ENCODE data around the gene PRKAR2B.

The PRKAR2B gene

GRCh38 chr7:107072133-107072532 lies 27.6 kb downstream of the PRKAR2B start:
- Histone ChIP-seq H3K9me3 (ENCODE audit: low read length) (no peaks in the 10 kb centered on the region), H3K9ac (ENCODE audit: low read length) (no peak overlapping the region), H3K4me1 (ENCODE audit: insufficient read depth, low read length) (no peaks in the 10 kb centered on the region), H3K4me3 (ENCODE audit: low read depth in 1 of 2, low read length in 2 of 2) (no peak overlapping the region), H3K27ac (ENCODE audit: low read depth, low read length) (no peak overlapping the region), H3K27me3 (ENCODE audit: control insufficient read depth in 1 of 2, insufficient read depth in 2 of 2, low read length in 2 of 2) (no peaks in the 10 kb centered on the region), H3K36me3 (ENCODE audit: insufficient read depth, low read length) (no peaks in the 10 kb centered on the region)

- Histone ChIP-seq H3K4me3 (ENCODE audit: low read depth in 1 of 2, low read length in 2 of 2) (no peak overlapping the region), H3K9me3 (ENCODE audit: low read length) (no peaks in the 10 kb centered on the region), H3K27me3 (ENCODE audit: control insufficient read depth in 1 of 2, insufficient read depth in 2 of 2, low read length in 2 of 2) (no peaks in the 10 kb centered on the region), H3K27ac (ENCODE audit: low read depth, low read length) (no peak overlapping the region), H3K4me1 (ENCODE audit: insufficient read depth, low read length) (no peaks in the 10 kb centered on the region), H3K9ac (ENCODE audit: low read length) (no peak overlapping the region), H3K36me3 (ENCODE audit: insufficient read depth, low read length) (no peaks in the 10 kb centered on the region)
Measured at GRCh38 chr7:107075863-107076574, 31.5 kb downstream of the PRKAR2B start.

- Histone ChIP-seq H3K4me3 (ENCODE audit: low read depth in 1 of 2, low read length in 2 of 2) (no peak overlapping the region), H3K27me3 (ENCODE audit: control insufficient read depth in 1 of 2, insufficient read depth in 2 of 2, low read length in 2 of 2) (no peaks in the 10 kb centered on the region), H3K9ac (ENCODE audit: low read length) (no peak overlapping the region), H3K36me3 (ENCODE audit: insufficient read depth, low read length) (no peaks in the 10 kb centered on the region), H3K27ac (ENCODE audit: low read depth, low read length) (no peak overlapping the region), H3K9me3 (ENCODE audit: low read length) (no peaks in the 10 kb centered on the region), H3K4me1 (ENCODE audit: insufficient read depth, low read length) (no peaks in the 10 kb centered on the region)
Measured at GRCh38 chr7:107076781-107077698, 32.5 kb downstream of the PRKAR2B start.

GRCh38 chr7:107077699-107078516 lies 33.4 kb downstream of the PRKAR2B start:
- H3K27me3 ChIP-seq (ENCODE audit: control insufficient read depth in 1 of 2, insufficient read depth in 2 of 2, low read length in 2 of 2), result no peaks in the 10 kb centered on the region
- H3K9ac ChIP-seq (ENCODE audit: low read length), result no peak overlapping the region
- H3K4me3 ChIP-seq (ENCODE audit: low read depth in 1 of 2, low read length in 2 of 2), result no peak overlapping the region
- no peaks in the 10 kb centered on the region for H3K36me3 ChIP-seq (ENCODE audit: insufficient read depth, low read length)
- H3K4me1 ChIP-seq (ENCODE audit: insufficient read depth, low read length), result no peaks in the 10 kb centered on the region
- no peaks in the 10 kb centered on the region for H3K9me3 ChIP-seq (ENCODE audit: low read length)
- no peak overlapping the region for H3K27ac ChIP-seq (ENCODE audit: low read depth, low read length)

GRCh38 chr7:107078517-107078966 lies 34.0 kb downstream of the PRKAR2B start:
- H3K4me1 ChIP-seq (ENCODE audit: insufficient read depth, low read length), result no peaks in the 10 kb centered on the region
- H3K9me3 ChIP-seq (ENCODE audit: low read length), result no peaks in the 10 kb centered on the region
- no peak overlapping the region for H3K4me3 ChIP-seq (ENCODE audit: low read depth in 1 of 2, low read length in 2 of 2)
- no peaks in the 10 kb centered on the region for H3K36me3 ChIP-seq (ENCODE audit: insufficient read depth, low read length)
- no peaks in the 10 kb centered on the region for H3K27me3 ChIP-seq (ENCODE audit: control insufficient read depth in 1 of 2, insufficient read depth in 2 of 2, low read length in 2 of 2)
- no peak overlapping the region for H3K9ac ChIP-seq (ENCODE audit: low read length)
- no peak overlapping the region for H3K27ac ChIP-seq (ENCODE audit: low read depth, low read length)

GRCh38 chr7:107079212-107079940 lies 34.9 kb downstream of the PRKAR2B start:
- Histone ChIP-seq H3K4me3 (ENCODE audit: low read depth in 1 of 2, low read length in 2 of 2) (no peak overlapping the region), H3K9me3 (ENCODE audit: low read length) (no peaks in the 10 kb centered on the region), H3K27me3 (ENCODE audit: control insufficient read depth in 1 of 2, insufficient read depth in 2 of 2, low read length in 2 of 2) (no peaks in the 10 kb centered on the region), H3K36me3 (ENCODE audit: insufficient read depth, low read length) (no peaks in the 10 kb centered on the region), H3K9ac (ENCODE audit: low read length) (no peak overlapping the region), H3K27ac (ENCODE audit: low read depth, low read length) (no peak overlapping the region), H3K4me1 (ENCODE audit: insufficient read depth, low read length) (no peaks in the 10 kb centered on the region)

GRCh38 chr7:107080099-107080505 lies 35.6 kb downstream of the PRKAR2B start:
- H3K4me1 ChIP-seq (ENCODE audit: insufficient read depth, low read length), result no peaks in the 10 kb centered on the region
- no peaks in the 10 kb centered on the region for H3K27me3 ChIP-seq (ENCODE audit: control insufficient read depth in 1 of 2, insufficient read depth in 2 of 2, low read length in 2 of 2)
- H3K9ac ChIP-seq (ENCODE audit: low read length), result no peak overlapping the region
- no peaks in the 10 kb centered on the region for H3K36me3 ChIP-seq (ENCODE audit: insufficient read depth, low read length)
- no peak overlapping the region for H3K27ac ChIP-seq (ENCODE audit: low read depth, low read length)
- H3K4me3 ChIP-seq (ENCODE audit: low read depth in 1 of 2, low read length in 2 of 2), result no peak overlapping the region
- H3K9me3 ChIP-seq (ENCODE audit: low read length), result no peaks in the 10 kb centered on the region

- H3K9me3 ChIP-seq (ENCODE audit: low read length), result no peaks in the 10 kb centered on the region
- H3K27ac ChIP-seq (ENCODE audit: low read depth, low read length), result no peak overlapping the region
- H3K4me3 ChIP-seq (ENCODE audit: low read depth in 1 of 2, low read length in 2 of 2), result no peak overlapping the region
- H3K4me1 ChIP-seq (ENCODE audit: insufficient read depth, low read length), result no peaks in the 10 kb centered on the region
- H3K27me3 ChIP-seq (ENCODE audit: control insufficient read depth in 1 of 2, insufficient read depth in 2 of 2, low read length in 2 of 2), result no peaks in the 10 kb centered on the region
- H3K36me3 ChIP-seq (ENCODE audit: insufficient read depth, low read length), result no peaks in the 10 kb centered on the region
- no peak overlapping the region for H3K9ac ChIP-seq (ENCODE audit: low read length)
Measured at GRCh38 chr7:107080533-107080932, 36.0 kb downstream of the PRKAR2B start.

GRCh38 chr7:107085180-107085579 lies 40.7 kb downstream of the PRKAR2B start:
- Histone ChIP-seq H3K27ac (ENCODE audit: low read depth, low read length) (no peak overlapping the region), H3K4me1 (ENCODE audit: insufficient read depth, low read length) (no peaks in the 10 kb centered on the region), H3K27me3 (ENCODE audit: control insufficient read depth in 1 of 2, insufficient read depth in 2 of 2, low read length in 2 of 2) (no peaks in the 10 kb centered on the region), H3K9me3 (ENCODE audit: low read length) (no peaks in the 10 kb centered on the region), H3K9ac (ENCODE audit: low read length) (no peak overlapping the region), H3K4me3 (ENCODE audit: low read depth in 1 of 2, low read length in 2 of 2) (no peak overlapping the region), H3K36me3 (ENCODE audit: insufficient read depth, low read length) (no peaks in the 10 kb centered on the region)

- Histone ChIP-seq H3K27me3 (ENCODE audit: control insufficient read depth in 1 of 2, insufficient read depth in 2 of 2, low read length in 2 of 2) (no peaks in the 10 kb centered on the region), H3K9me3 (ENCODE audit: low read length) (no peaks in the 10 kb centered on the region), H3K27ac (ENCODE audit: low read depth, low read length) (no peak overlapping the region), H3K4me3 (ENCODE audit: low read depth in 1 of 2, low read length in 2 of 2) (no peak overlapping the region), H3K36me3 (ENCODE audit: insufficient read depth, low read length) (no peaks in the 10 kb centered on the region), H3K9ac (ENCODE audit: low read length) (no peak overlapping the region), H3K4me1 (ENCODE audit: insufficient read depth, low read length) (no peaks in the 10 kb centered on the region)
Measured at GRCh38 chr7:107089627-107090026, 45.1 kb downstream of the PRKAR2B start.
